Thymus (tissue), 11 donors: ENCODE data around the gene METTL18. TPM values are rescaled to one million over a fixed set of nuclear protein-coding genes. Genes with fewer than 3 reads are reported as not detected.
"Not testable (repeated sequence)": the region's sequence is repeated elsewhere in the genome, so short reads cannot be mapped to it uniquely, and the experiment has no call there.

Source experiments
- DNase-seq, 9 donors: peaks; one replicate each; pipeline ENCODE4 v3.0.0-alpha.2; 2013; ENCODE audit warnings: low spot score in 9 of 9, low read depth in 6 of 9, missing footprints in 1 of 9
- H3K27ac ChIP-seq, 2 donors: one replicate each; pipeline ENCODE4 v1.5.1; 2013; ENCODE audit warnings: control low read depth in 1 of 2, low read depth in 1 of 2, low read length in 1 of 2, mild to moderate bottlenecking in 1 of 2, moderate library complexity in 1 of 2
- H3K27me3 ChIP-seq, 2 donors: one replicate each; pipeline ENCODE4 v1.5.1; 2013; ENCODE audit warnings: low read length in 1 of 2; ENCODE audit not compliant: control insufficient read depth in 2 of 2, insufficient read depth in 1 of 2
- H3K36me3 ChIP-seq, 2 donors: one replicate each; pipeline ENCODE4 v1.5.1; 2013; ENCODE audit warnings: low read length in 1 of 2, mild to moderate bottlenecking in 1 of 2, moderate library complexity in 1 of 2; ENCODE audit not compliant: control insufficient read depth in 2 of 2, insufficient read depth in 2 of 2
- H3K4me1 ChIP-seq, 2 donors: one replicate each; pipeline ENCODE4 v1.5.1; 2013; ENCODE audit warnings: low read length in 2 of 2; ENCODE audit not compliant: control insufficient read depth in 2 of 2, insufficient read depth in 2 of 2
- H3K4me3 ChIP-seq, 2 donors: one replicate each; pipeline ENCODE4 v1.5.1; 2013; ENCODE audit warnings: low read length in 2 of 2, control low read depth in 1 of 2, mild to moderate bottlenecking in 1 of 2
- H3K9me3 ChIP-seq, 2 donors: one replicate each; pipeline ENCODE4 v1.5.1; 2013; ENCODE audit warnings: low read length in 1 of 2, mild to moderate bottlenecking in 1 of 2; ENCODE audit not compliant: control insufficient read depth in 2 of 2, insufficient read depth in 1 of 2
- WGBS: extraction: QIAGEN DNeasy Blood & Tissue Kit; methylation state at CpG from one replicate; pipeline ENCODE4 v1.1.7; 2013; 5-methylcytosine and 5-hydroxymethylcytosine counted together
- polyA plus RNA-seq: library from polyadenylated mRNA; stranded (reverse); fragments of 200-250 nt; gene quantifications from one replicate; pipeline ENCODE4 v1.2.3, GENCODE V29; 2013
- total RNA-seq: library from RNA; stranded (reverse); fragments of 120-200 nt; gene quantifications from one replicate; pipeline ENCODE4 v1.2.4, GENCODE V29; 2013
- donor health status: healthy.

Gene METTL18
- total and polyA plus RNA-seq, 2 donors = 16.7 to 24.6 TPM

GRCh38 chr1:169821500-169821899 lies 26.8 kb upstream of the METTL18 start:
- no peak overlapping the region for H3K4me3 ChIP-seq
- WGBS = 98% methylated on average over 7 of the region's 7 CpGs

GRCh38 chr1:169816617-169817016 lies 21.9 kb upstream of the METTL18 start:
- Histone ChIP-seq H3K4me3 (no peak overlapping the region), H3K27ac (no peak overlapping the region), H3K36me3 (peaks cover 2 to 27% of the 10 kb centered on the region in 2 donors), H3K4me1 (no peaks in the 10 kb centered on the region), H3K9me3 (no peaks in the 10 kb centered on the region), H3K27me3 (no peaks in the 10 kb centered on the region)
- whole genome bisulfite sequencing = 97% methylated on average over 1 of the region's 1 CpG
- DNase-seq = no peak

More at GRCh38 chr1:169821500-169821899, 26.8 kb upstream of the METTL18 start:
- Histone ChIP-seq H3K27ac (no peak overlapping the region), H3K4me1 (no peaks in the 10 kb centered on the region), H3K27me3 (no peaks in the 10 kb centered on the region), H3K9me3 (no peaks in the 10 kb centered on the region), H3K36me3 (peaks cover 9 to 20% of the 10 kb centered on the region in 2 donors)
- DNase-seq = no peak

- WGBS = 93% methylated on average over 2 of the region's 2 CpGs
- DNase-seq = no peak
- Histone ChIP-seq H3K9me3 (no peaks in the 10 kb centered on the region), H3K4me1 (no peaks in the 10 kb centered on the region), H3K36me3 (peaks cover 2 to 30% of the 10 kb centered on the region in 2 donors), H3K27me3 (no peaks in the 10 kb centered on the region), H3K27ac (no peak overlapping the region), H3K4me3 (no peak overlapping the region)
Observed at GRCh38 chr1:169814265-169814664, 19.6 kb upstream of the METTL18 start.

- no peak overlapping the region for H3K27ac ChIP-seq
- H3K4me1 ChIP-seq = no peaks in the 10 kb centered on the region
- no peak for DNase-seq
- no peaks in the 10 kb centered on the region for H3K27me3 ChIP-seq
- 96% methylated on average over 2 of the region's 2 CpGs for WGBS
- H3K36me3 ChIP-seq = peaks cover 11 to 49% of the 10 kb centered on the region in 2 donors
- no peak overlapping the region for H3K4me3 ChIP-seq
- no peaks in the 10 kb centered on the region for H3K9me3 ChIP-seq
Observed at GRCh38 chr1:169812131-169812530, 17.4 kb upstream of the METTL18 start.

- not testable (repeated sequence) for H3K27ac ChIP-seq, H3K27me3 ChIP-seq
- H3K36me3 ChIP-seq = peaks cover 15 to 55% of the 10 kb centered on the region in 2 donors
Observed at GRCh38 chr1:169811418-169812035, 16.8 kb upstream of the METTL18 start.

GRCh38 chr1:169809370-169810095 lies 14.8 kb upstream of the METTL18 start:
- Histone ChIP-seq H3K4me1 (no peaks in the 10 kb centered on the region), H3K4me3 (no peak overlapping the region), H3K27ac (no peak overlapping the region), H3K9me3 (no peaks in the 10 kb centered on the region), H3K36me3 (peaks cover 18 to 67% of the 10 kb centered on the region in 2 donors), H3K27me3 (no peaks in the 10 kb centered on the region)
- DNase-seq = peak in 3 of 9 donors; percentile 10 to 38 (median 11)
- WGBS = 67% methylated on average over 4 of the region's 4 CpGs

More at GRCh38 chr1:169811418-169812035, 16.8 kb upstream of the METTL18 start:
- H3K4me3 ChIP-seq, H3K9me3 ChIP-seq, H3K4me1 ChIP-seq, DNase-seq: not testable (repeated sequence)

- DNase-seq = no peak
- 98% methylated on average over 2 of the region's 2 CpGs for WGBS
- no peak overlapping the region for H3K4me3 ChIP-seq
- no peaks in the 10 kb centered on the region for H3K9me3 ChIP-seq
- H3K36me3 ChIP-seq = peaks cover 16 to 59% of the 10 kb centered on the region in 2 donors
- no peak overlapping the region for H3K27ac ChIP-seq
- no peaks in the 10 kb centered on the region for H3K4me1 ChIP-seq
- H3K27me3 ChIP-seq = no peaks in the 10 kb centered on the region
Observed at GRCh38 chr1:169804941-169805340, 10.2 kb upstream of the METTL18 start.

GRCh38 chr1:169802888-169803287 lies 8.2 kb upstream of the METTL18 start:
- H3K27ac ChIP-seq = no peak overlapping the region
- no peaks in the 10 kb centered on the region for H3K9me3 ChIP-seq
- H3K4me1 ChIP-seq = no peaks in the 10 kb centered on the region
- no peak overlapping the region for H3K4me3 ChIP-seq
- H3K27me3 ChIP-seq = no peaks in the 10 kb centered on the region
- peaks cover 10 to 50% of the 10 kb centered on the region in 2 donors for H3K36me3 ChIP-seq
- DNase-seq = no peak

GRCh38 chr1:169797281-169797680 lies 2.6 kb upstream of the METTL18 start:
- Histone ChIP-seq H3K27ac (no peak overlapping the region), H3K9me3 (no peaks in the 10 kb centered on the region), H3K4me1 (peaks cover 9 to 11% of the 10 kb centered on the region in 2 donors), H3K4me3 (no peak overlapping the region), H3K27me3 (no peaks in the 10 kb centered on the region), H3K36me3 (peaks cover 0 to 7% of the 10 kb centered on the region in 2 donors)
- WGBS = 98% methylated on average over 5 of the region's 5 CpGs
- DNase-seq = no peak
